H1 (cell line): ENCODE data around the gene GSTA2. TPM values are rescaled to one million over a fixed set of nuclear protein-coding genes. Genes with fewer than 3 reads are reported as not detected.

Experiments used
- CTCF ChIA-PET: fragments of 300-600 bp; sonication (Branson Sonifier 250); formaldehyde crosslinking; loops from one replicate; lab custom pipeline; 2021; ENCODE audit not compliant: partially characterized antibody; lab: Charles Lee
- POLR2A ChIA-PET: fragments of 300-600 bp; sonication (Branson Sonifier 250); formaldehyde crosslinking; loops from one replicate; lab custom pipeline; 2021; ENCODE audit warnings: inconsistent platforms; ENCODE audit not compliant: partially characterized antibody; lab: Charles Lee
- DNase-seq, 2 experiments: peaks; one replicate each; pipeline versions ENCODE4 v3.0.0 to v3.0.0-alpha.2; 2010 to 2022; ENCODE audit warnings: low spot score in 2 of 2, low read depth in 1 of 2, mixed read lengths in 1 of 2
- FAIRE-seq: peaks from 2 replicates; lab custom pipeline; 2011; peaks lifted over from hg19 to GRCh38; lab: Jason Lieb, UNC
- H2AFZ ChIP-seq: 2 replicates; pipeline ENCODE4 v1.8.1; 2012; ENCODE audit warnings: low read length, inconsistent platforms
- H2AK5ac ChIP-seq: 2 replicates; pipeline ENCODE4 v1.6.1; 2013; ENCODE audit warnings: low read depth, low read length
- H2BK120ac ChIP-seq: replicated peaks from 2 replicates; pipeline ENCODE3; 2013; ENCODE audit warnings: low read depth, low read length, inconsistent platforms
- H2BK12ac ChIP-seq: 2 replicates; pipeline ENCODE4 v1.6.1; 2013; ENCODE audit warnings: low read depth, low read length
- H2BK15ac ChIP-seq: 2 replicates; pipeline ENCODE4 v1.6.1; 2013; ENCODE audit warnings: low read length
- H2BK20ac ChIP-seq: 2 replicates; pipeline ENCODE4 v1.6.1; 2013; ENCODE audit warnings: low read length
- H2BK5ac ChIP-seq: 2 replicates; pipeline ENCODE4 v1.6.1; 2013; ENCODE audit warnings: low read depth, low read length
- H3K14ac ChIP-seq: 2 replicates; pipeline ENCODE4 v1.6.1; 2013; ENCODE audit warnings: inconsistent platforms; ENCODE audit not compliant: insufficient read length
- H3K18ac ChIP-seq: 2 replicates; pipeline ENCODE4 v1.6.1; 2013; ENCODE audit warnings: low read length; ENCODE audit errors: extremely low read depth
- H3K23ac ChIP-seq: 2 replicates; pipeline ENCODE4 v1.6.1; 2013; ENCODE audit warnings: inconsistent platforms; ENCODE audit not compliant: insufficient read length
- H3K23me2 ChIP-seq: 2 replicates; pipeline ENCODE4 v1.6.1; 2013; ENCODE audit warnings: low read depth, low read length
- H3K27ac ChIP-seq: 2 replicates; pipeline ENCODE4 v1.6.1; 2011; ENCODE audit warnings: low read depth, low read length, inconsistent platforms
- H3K27me3 ChIP-seq, 4 experiments: replicated peaks in 1 of 4; 1 replicate in 1 of 4; 2 replicates in 3 of 4; pipeline versions ENCODE4 v1.6.1 to v1.8.1; 2011 to 2013; ENCODE audit warnings: low read length in 3 of 4, mild to moderate bottlenecking in 3 of 4, inconsistent platforms in 2 of 4, mixed read lengths in 2 of 4, moderate library complexity in 1 of 4; ENCODE audit not compliant: control insufficient read depth in 3 of 4, insufficient read depth in 3 of 4; ENCODE audit errors: extremely low read depth in 1 of 4
- H3K36me3 ChIP-seq, 4 experiments: 2 replicates each; pipeline versions ENCODE4 v1.6.1 to v1.8.1; 2011 to 2013; ENCODE audit warnings: mild to moderate bottlenecking in 4 of 4, low read length in 3 of 4, moderate library complexity in 2 of 4, control low read depth in 1 of 4, inconsistent platforms in 1 of 4; ENCODE audit not compliant: insufficient read depth in 4 of 4, control insufficient read depth in 2 of 4
- H3K4ac ChIP-seq: replicated peaks from 2 replicates; pipeline ENCODE3; 2013; ENCODE audit warnings: low read length, low read depth, mixed read lengths, inconsistent platforms; ENCODE audit not compliant: insufficient read length
- H3K4me1 ChIP-seq, 4 experiments: replicated peaks in 1 of 4; 1 replicate in 1 of 4; 2 replicates in 3 of 4; pipeline versions ENCODE4 v1.6.1 to v1.8.1; 2011 to 2013; ENCODE audit warnings: low read length in 3 of 4, inconsistent platforms in 2 of 4, mixed read lengths in 1 of 4; ENCODE audit not compliant: insufficient read depth in 4 of 4, control insufficient read depth in 3 of 4
- H3K4me2 ChIP-seq, 2 experiments: 2 replicates each; pipeline versions ENCODE4 v1.6.1 to v1.8.1; 2011 to 2013; ENCODE audit warnings: low read depth in 2 of 2, low read length in 2 of 2, control low read depth in 1 of 2, inconsistent platforms in 1 of 2, mild to moderate bottlenecking in 1 of 2; ENCODE audit not compliant: insufficient read depth in 1 of 2
- H3K4me3 ChIP-seq, 4 experiments: fragments of 200-600, 300-600 bp in 1 of 4; sonication (generic), shearing (Covaris generic), sonication (Bioruptor Twin) in 1 of 4; 2 replicates each; pipeline versions ENCODE4 v1.5.1 to v1.8.1; 2011 to 2016; ENCODE audit warnings: low read length in 4 of 4, low read depth in 3 of 4, control low read depth in 2 of 4, inconsistent platforms in 2 of 4, mild to moderate bottlenecking in 2 of 4, mixed read lengths in 1 of 4, moderate library complexity in 1 of 4; ENCODE audit not compliant: insufficient read depth in 2 of 4; ENCODE audit errors: extremely low read depth in 1 of 4
- H3K56ac ChIP-seq: replicated peaks from 2 replicates; pipeline ENCODE3; 2013; ENCODE audit warnings: low read depth, mild to moderate bottlenecking, mixed read lengths, low read length, inconsistent platforms; ENCODE audit not compliant: insufficient read length
- H3K79me1 ChIP-seq: 2 replicates; pipeline ENCODE4 v1.6.1; 2013; ENCODE audit warnings: low read depth, low read length, control low read depth
- H3K79me2 ChIP-seq, 2 experiments: 2 replicates each; pipeline versions ENCODE4 v1.6.1 to v1.8.1; 2012 to 2013; ENCODE audit warnings: low read length in 2 of 2, mild to moderate bottlenecking in 2 of 2, inconsistent platforms in 1 of 2; ENCODE audit not compliant: insufficient read depth in 2 of 2, control insufficient read depth in 1 of 2
- H3K9ac ChIP-seq, 4 experiments: replicated peaks in 1 of 4; 1 replicate in 1 of 4; 2 replicates in 3 of 4; pipeline versions ENCODE4 v1.6.1 to v1.8.1; 2011 to 2013; ENCODE audit warnings: low read depth in 3 of 4, low read length in 3 of 4, control low read depth in 2 of 4, mild to moderate bottlenecking in 2 of 4, moderate library complexity in 2 of 4, inconsistent platforms in 1 of 4; ENCODE audit errors: extremely low read depth in 1 of 4
- H3K9me3 ChIP-seq, 2 experiments: 2 replicates each; pipeline versions ENCODE4 v1.6.1 to v1.8.1; 2012 to 2013; ENCODE audit warnings: mild to moderate bottlenecking in 2 of 2, moderate library complexity in 2 of 2, control low read depth in 1 of 2, inconsistent platforms in 1 of 2, low read depth in 1 of 2, low read length in 1 of 2, mixed read lengths in 1 of 2; ENCODE audit not compliant: insufficient read depth in 2 of 2
- H4K20me1 ChIP-seq, 2 experiments: replicated peaks in 1 of 2; 2 replicates each; pipeline versions ENCODE3 to v1.8.1; 2011 to 2013; ENCODE audit warnings: inconsistent platforms in 2 of 2, low read length in 2 of 2, mild to moderate bottlenecking in 1 of 2; ENCODE audit not compliant: insufficient read depth in 2 of 2, control insufficient read depth in 1 of 2
- H4K5ac ChIP-seq: 2 replicates; pipeline ENCODE4 v1.6.1; 2013; ENCODE audit warnings: low read length, low read depth, mixed read lengths, inconsistent platforms; ENCODE audit not compliant: insufficient read length
- H4K8ac ChIP-seq: 2 replicates; pipeline ENCODE4 v1.8.0; 2013; ENCODE audit warnings: mild to moderate bottlenecking, moderate library complexity, low read length, inconsistent platforms; ENCODE audit not compliant: insufficient read depth; ENCODE audit errors: extremely low read depth
- H4K91ac ChIP-seq: replicated peaks from 2 replicates; pipeline ENCODE3; 2013; ENCODE audit warnings: low read length, mixed read lengths, inconsistent platforms; ENCODE audit not compliant: insufficient read length
- BACH1 ChIP-seq: IDR thresholded peaks from 2 replicates; pipeline ENCODE4 v1.6.1; 2012; ENCODE audit warnings: low read length, improper control_type of control experiment
- WGBS, 2 experiments: shearing (Covaris generic) in 1 of 2; methylation state at CpG; one replicate each; pipeline versions ENCODE4 v1.1.6 to v1.1.7; 2013 to 2015; ENCODE audit warnings: low lambda C conversion rate in 2 of 2, mixed read lengths in 2 of 2, inconsistent platforms in 1 of 2, low coverage in 1 of 2, missing lambda C conversion rate in 1 of 2; ENCODE audit not compliant: insufficient replicate concordance in 2 of 2, insufficient coverage in 1 of 2, insufficient read length in 1 of 2; ENCODE audit errors: extremely low coverage in 1 of 2, missing lambda C conversion rate in 1 of 2; 5-methylcytosine and 5-hydroxymethylcytosine counted together
- polyA plus RNA-seq, 7 experiments: library from polyadenylated mRNA; depleted of rRNA in 3 of 7; stranded (reverse) in 5 of 7; unstranded in 2 of 7; fragments of >200 nt in 5 of 7; fragments of 200-250 nt in 2 of 7; gene quantifications; 1 replicate in 5 of 7; 2 replicates in 1 of 7; 4 replicates in 1 of 7; pipeline versions ENCODE4 v1.2.1 to v1.2.3, GENCODE V29; 2011 to 2013; ENCODE audit warnings: missing spikeins in 2 of 7, mixed read lengths in 2 of 7
- total RNA-seq: library from RNA; stranded (reverse); fragmentation: NEBNext Ultra II Directional; extraction: Animal tissue kit (Norgen Biotek cat#: 25700); gene quantifications from 2 replicates; pipeline ENCODE4 v1.2.1, GENCODE V29; 2021
- TF ChIP-seq, protein P1 (sequence below): IDR thresholded peaks from 2 replicates; pipeline ENCODE4 v1.6.1; 2012; ENCODE audit warnings: inconsistent platforms

GSTA2 gene
- total and polyA plus RNA-seq, 2 of the 8 experiments (the other 6 are each of a cell fraction or from before 2014, with no cell fraction given) = 0.05 TPM; not detected in 1

DNA sequence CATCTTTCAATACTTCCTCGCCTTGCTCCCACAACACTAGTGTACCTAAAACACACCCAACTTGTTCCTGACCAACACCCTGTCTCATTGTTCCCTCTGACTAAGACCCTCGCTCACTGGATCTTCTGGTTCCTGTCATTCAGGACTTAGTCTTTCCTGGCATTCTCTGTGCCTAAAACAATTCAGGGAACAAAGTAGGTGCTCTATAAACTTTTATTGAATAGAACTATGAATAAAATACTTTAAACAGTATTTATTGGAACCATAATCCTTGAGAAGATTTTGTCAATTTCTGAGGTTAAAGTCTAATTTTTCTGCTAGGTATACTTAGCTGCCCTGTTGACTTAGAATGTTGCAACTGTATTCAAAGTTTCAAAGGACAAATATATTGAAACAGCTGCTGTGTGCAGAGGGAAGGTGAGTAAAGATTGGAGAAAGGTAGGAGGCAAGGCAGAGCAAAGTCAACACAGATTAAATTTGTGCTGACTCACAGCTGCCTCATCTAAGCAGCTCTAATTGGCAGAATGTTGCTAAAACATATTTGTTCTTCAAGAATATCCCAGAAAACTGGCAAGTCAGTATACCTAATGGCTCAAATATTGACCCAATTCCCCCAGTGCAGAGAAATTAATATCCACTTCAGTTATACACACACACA lies 37.6 kb downstream of the GSTA2 start:
- H3K9me3 ChIP-seq = no peaks in the 10 kb centered on the region
- no peak overlapping the region; the same call in 1 of the 2 replicates for H2BK20ac ChIP-seq
- H2AFZ ChIP-seq = no peak overlapping the region
- no peak overlapping the region for H2BK120ac ChIP-seq
- H3K4me2 ChIP-seq = no peak overlapping the region
- no peak overlapping the region for H3K4me3 ChIP-seq
- no peak overlapping the region for H4K5ac ChIP-seq
- no peak overlapping the region for H4K8ac ChIP-seq
- H3K4me1 ChIP-seq = no peaks in the 10 kb centered on the region
- DNase-seq = no peak
- H3K23me2 ChIP-seq = no peaks in the 10 kb centered on the region
- FAIRE-seq = no peak
- H3K23ac ChIP-seq = no peak overlapping the region
- no peak overlapping the region for H3K56ac ChIP-seq
- H3K18ac ChIP-seq = no peak overlapping the region
- H2BK15ac ChIP-seq = no peak overlapping the region
- no peak overlapping the region for H4K91ac ChIP-seq
- H3K9ac ChIP-seq = no peak overlapping the region
- peak; percentile 42; the same call in 1 of the 2 replicates for TF ChIP-seq BACH1
- TF ChIP-seq, protein P1, sequence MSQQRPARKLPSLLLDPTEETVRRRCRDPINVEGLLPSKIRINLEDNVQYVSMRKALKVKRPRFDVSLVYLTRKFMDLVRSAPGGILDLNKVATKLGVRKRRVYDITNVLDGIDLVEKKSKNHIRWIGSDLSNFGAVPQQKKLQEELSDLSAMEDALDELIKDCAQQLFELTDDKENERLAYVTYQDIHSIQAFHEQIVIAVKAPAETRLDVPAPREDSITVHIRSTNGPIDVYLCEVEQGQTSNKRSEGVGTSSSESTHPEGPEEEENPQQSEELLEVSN = no peak
- no peaks in the 10 kb centered on the region for H3K36me3 ChIP-seq
- H3K27me3 ChIP-seq = no peaks in the 10 kb centered on the region
- 88% methylated on average over 2 of the region's 2 CpGs; no CpG with 5 or more reads in 1 of the 2 experiments for WGBS, 2 experiments
- ChIA-PET POLR2A (no interaction called here), CTCF (interaction anchor here (0.6 to 3.2 kb wide), 17 partner anchors 9 to 157 kb away, joined by 3 to 20 read pairs (median 5); no protein-coding TSS in a partner anchor)
- no peak overlapping the region for H2BK5ac ChIP-seq
- H3K79me2 ChIP-seq = no peaks in the 10 kb centered on the region
- H4K20me1 ChIP-seq = no peaks in the 10 kb centered on the region
- no peak overlapping the region for H2AK5ac ChIP-seq
- no peak overlapping the region for H3K27ac ChIP-seq
- no peak overlapping the region for H2BK12ac ChIP-seq
- H3K79me1 ChIP-seq = no peaks in the 10 kb centered on the region
- no peak overlapping the region for H3K4ac ChIP-seq
- H3K14ac ChIP-seq = no peak overlapping the region
